Activated T-cell treated with anti-CD3 and anti-CD28 coated beads, Interleukin-2, amount 50 U/mL, for 24 hours (primary cell): ENCODE data around the gene CRELD1.

Source experiments
- DNase-seq: peaks from one replicate; pipeline ENCODE4 v3.0.0-alpha.2; 2020
- H3K27ac Mint-ChIP-seq: 2 replicates; pipeline ENCODE4 v1.8.0; 2020; ENCODE audit warnings: mild to moderate bottlenecking, mixed read lengths
- H3K27me3 Mint-ChIP-seq: 2 replicates; pipeline ENCODE4 v1.8.0; 2020; ENCODE audit warnings: mixed read lengths
- H3K36me3 Mint-ChIP-seq: 2 replicates; pipeline ENCODE4 v1.8.0; 2020; ENCODE audit warnings: low read depth, mixed read lengths
- H3K4me1 Mint-ChIP-seq: 2 replicates; pipeline ENCODE4 v1.8.0; 2020; ENCODE audit warnings: low read depth, mixed read lengths
- H3K4me3 Mint-ChIP-seq: 2 replicates; pipeline ENCODE4 v1.8.0; 2020; ENCODE audit warnings: mild to moderate bottlenecking, moderate library complexity, mixed read lengths
- H3K9me3 Mint-ChIP-seq: 2 replicates; pipeline ENCODE4 v1.8.0; 2020; ENCODE audit warnings: mixed read lengths

Gene CRELD1

GRCh38 chr3:9986230-9986725, 52.6 kb downstream of the CRELD1 start:
- no peaks in the 10 kb centered on the region for H3K9me3 Mint-ChIP-seq
- peaks cover 70% of the 10 kb centered on the region for H3K36me3 Mint-ChIP-seq
- no peaks in the 10 kb centered on the region for H3K27me3 Mint-ChIP-seq
- DNase-seq = no peak
- peak overlapping the region; percentile 98 for H3K27ac Mint-ChIP-seq
- peaks cover 38% of the 10 kb centered on the region for H3K4me1 Mint-ChIP-seq
- H3K4me3 Mint-ChIP-seq = peak overlapping the region; percentile 98

GRCh38 chr3:9994086-9994844, 60.6 kb downstream of the CRELD1 start:
- Mint-ChIP-seq H3K9me3 (no peaks in the 10 kb centered on the region), H3K27me3 (no peaks in the 10 kb centered on the region), H3K4me1 (peaks cover 5% of the 10 kb centered on the region), H3K4me3 (no peak overlapping the region), H3K27ac (no peak overlapping the region), H3K36me3 (peaks cover 89% of the 10 kb centered on the region)
- DNase-seq = no peak
